ENCODE data around the gene SLC19A3. TPM values are rescaled to one million over a fixed set of nuclear protein-coding genes. Genes with fewer than 3 reads are reported as not detected.
"Not testable (repeated sequence)": the region's sequence is repeated elsewhere in the genome, so short reads cannot be mapped to it uniquely, and the experiment has no call there.

Gene SLC19A3
- polyA plus RNA-seq, 1 experiment: not detected

DNA sequence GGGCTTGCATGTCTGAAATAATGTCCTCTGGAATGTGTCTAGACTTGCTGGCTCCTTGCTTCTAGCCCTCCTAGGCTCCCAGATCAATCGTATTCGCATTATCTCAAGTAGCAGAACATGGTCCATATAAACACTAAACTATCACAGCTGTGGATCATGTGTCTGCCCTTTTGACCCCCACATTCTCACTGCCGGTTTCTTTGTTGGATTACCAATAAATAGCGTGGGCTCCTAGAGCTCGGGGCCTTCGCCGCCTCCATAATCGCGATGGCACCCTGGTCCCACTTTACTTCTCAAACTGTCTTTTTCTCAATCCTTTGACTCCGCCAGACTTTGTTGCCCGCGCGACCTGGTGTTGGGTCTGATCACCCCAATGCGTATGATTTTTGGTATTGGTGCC lies 21.5 kb upstream of the SLC19A3 start:
- TF ChIP-seq, protein P1, sequence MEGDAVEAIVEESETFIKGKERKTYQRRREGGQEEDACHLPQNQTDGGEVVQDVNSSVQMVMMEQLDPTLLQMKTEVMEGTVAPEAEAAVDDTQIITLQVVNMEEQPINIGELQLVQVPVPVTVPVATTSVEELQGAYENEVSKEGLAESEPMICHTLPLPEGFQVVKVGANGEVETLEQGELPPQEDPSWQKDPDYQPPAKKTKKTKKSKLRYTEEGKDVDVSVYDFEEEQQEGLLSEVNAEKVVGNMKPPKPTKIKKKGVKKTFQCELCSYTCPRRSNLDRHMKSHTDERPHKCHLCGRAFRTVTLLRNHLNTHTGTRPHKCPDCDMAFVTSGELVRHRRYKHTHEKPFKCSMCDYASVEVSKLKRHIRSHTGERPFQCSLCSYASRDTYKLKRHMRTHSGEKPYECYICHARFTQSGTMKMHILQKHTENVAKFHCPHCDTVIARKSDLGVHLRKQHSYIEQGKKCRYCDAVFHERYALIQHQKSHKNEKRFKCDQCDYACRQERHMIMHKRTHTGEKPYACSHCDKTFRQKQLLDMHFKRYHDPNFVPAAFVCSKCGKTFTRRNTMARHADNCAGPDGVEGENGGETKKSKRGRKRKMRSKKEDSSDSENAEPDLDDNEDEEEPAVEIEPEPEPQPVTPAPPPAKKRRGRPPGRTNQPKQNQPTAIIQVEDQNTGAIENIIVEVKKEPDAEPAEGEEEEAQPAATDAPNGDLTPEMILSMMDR (IDR thresholded peaks at IDR 0.05; ENCODE audit: low read depth, low read length): no peak
- no peak overlapping the region for H3K27ac ChIP-seq (ENCODE audit: low read depth, low read length)
- no peak overlapping the region for H3K4me3 ChIP-seq (ENCODE audit: low read depth, low read length)
- POLR2A ChIA-PET: no interaction called here
- no peaks in the 10 kb centered on the region for H3K27me3 ChIP-seq (ENCODE audit: control insufficient read depth, insufficient read depth, low read length)
- CTCF ChIA-PET: interaction anchor here (1.2 kb wide), 1 partner anchor 26 kb away, joined by 4 read pairs; no protein-coding TSS in a partner anchor
- H3K9me3 ChIP-seq (ENCODE audit: control insufficient read depth, insufficient read depth, low read length): no peaks in the 10 kb centered on the region
- no peak for DNase-seq (ENCODE audit: low read depth, low spot score)

GRCh38 chr2:227728035-227728434 lies 10.2 kb upstream of the SLC19A3 start, which contains the start of gene SCYGR7:
Gene SCYGR7 (plus strand): TSS chr2:227728335. CDS start chr2:227728335, 0 bp downstream.
- H3K9me3 ChIP-seq (ENCODE audit: control insufficient read depth, insufficient read depth, low read length): no peaks in the 10 kb centered on the region
- ChIA-PET CTCF (no interaction called here), POLR2A (no interaction called here)
- no peak within 1 kb of the TSS for H3K4me3 ChIP-seq (ENCODE audit: low read depth, low read length)
- TF ChIP-seq, protein P1 (IDR thresholded peaks at IDR 0.05; ENCODE audit: low read depth, low read length): no peak
- no peak for DNase-seq (ENCODE audit: low read depth, low spot score)
- H3K27ac ChIP-seq (ENCODE audit: low read depth, low read length): no peak within 1 kb of the TSS
- peaks cover 2% of the 10 kb centered on the region for H3K27me3 ChIP-seq (ENCODE audit: control insufficient read depth, insufficient read depth, low read length)

- TF ChIP-seq, protein P1 (IDR thresholded peaks at IDR 0.05; ENCODE audit: low read depth, low read length): no peak
Measured at GRCh38 chr2:227724394-227725039, 6.7 kb upstream of the SLC19A3 start, which contains the start of gene SCYGR6. Gene SCYGR6 (minus strand): TSS chr2:227724757. CDS start chr2:227724757, 0 bp downstream.

GRCh38 chr2:227722821-227723220 lies 5.0 kb upstream of the SLC19A3 start:
- CTCF ChIA-PET; H3K27me3 ChIP-seq (ENCODE audit: control insufficient read depth, insufficient read depth, low read length); H3K9me3 ChIP-seq (ENCODE audit: control insufficient read depth, insufficient read depth, low read length); H3K27ac ChIP-seq (ENCODE audit: low read depth, low read length); POLR2A ChIA-PET; H3K4me3 ChIP-seq (ENCODE audit: low read depth, low read length); DNase-seq (ENCODE audit: low read depth, low spot score): not testable (repeated sequence)

More at GRCh38 chr2:227724394-227725039, 6.7 kb upstream of the SLC19A3 start, which contains the start of gene SCYGR6:
- H3K9me3 ChIP-seq (ENCODE audit: control insufficient read depth, insufficient read depth, low read length): no peaks in the 10 kb centered on the region
- POLR2A ChIA-PET: no interaction called here
- H3K27ac ChIP-seq (ENCODE audit: low read depth, low read length): no peak within 1 kb of the TSS
- CTCF ChIA-PET: interaction anchor here (0.7 kb wide), 1 partner anchor 24 kb away, joined by 3 read pairs; no protein-coding TSS in a partner anchor
- peaks cover 2% of the 10 kb centered on the region for H3K27me3 ChIP-seq (ENCODE audit: control insufficient read depth, insufficient read depth, low read length)
- no peak for DNase-seq (ENCODE audit: low read depth, low spot score)
- H3K4me3 ChIP-seq (ENCODE audit: low read depth, low read length): no peak within 1 kb of the TSS

GRCh38 chr2:227720680-227721079 lies 2.9 kb upstream of the SLC19A3 start:
- DNase-seq (ENCODE audit: low read depth, low spot score): no peak
- ChIA-PET POLR2A (no interaction called here), CTCF (interaction anchor here (0.7 to 0.9 kb wide), 2 partner anchors 45 to 1710 kb away, joined by 3 to 8 read pairs; no protein-coding TSS in a partner anchor)
- TF ChIP-seq, protein P1 (IDR thresholded peaks at IDR 0.05; ENCODE audit: low read depth, low read length): no peak
- Histone ChIP-seq H3K27ac (ENCODE audit: low read depth, low read length) (no peak overlapping the region), H3K4me3 (ENCODE audit: low read depth, low read length) (no peak overlapping the region), H3K27me3 (ENCODE audit: control insufficient read depth, insufficient read depth, low read length) (peaks cover 2% of the 10 kb centered on the region), H3K9me3 (ENCODE audit: control insufficient read depth, insufficient read depth, low read length) (no peaks in the 10 kb centered on the region; the same call in 1 of the 2 replicates)
